OCI-LY1 (cell line): ENCODE measurements around the gene ALPK1.

Experiments used
- EZH2 ChIP-seq: fragments of 200-600 bp; sonication (generic), shearing (Covaris generic); IDR thresholded peaks from 2 replicates; pipeline ENCODE4 v1.8.0; 2017; ENCODE audit warnings: borderline replicate concordance, mixed run types, mild to moderate bottlenecking, antibody characterized with exemption, low read length, moderate library complexity, mixed read lengths
- TF ChIP-seq, protein P1 (sequence below): fragments of 200-600 bp; sonication (generic), shearing (Covaris generic); IDR thresholded peaks from 2 replicates; pipeline ENCODE4 v1.5.1; 2017; ENCODE audit warnings: mild to moderate bottlenecking, antibody characterized with exemption, low read length, moderate library complexity, mixed read lengths

DNA sequence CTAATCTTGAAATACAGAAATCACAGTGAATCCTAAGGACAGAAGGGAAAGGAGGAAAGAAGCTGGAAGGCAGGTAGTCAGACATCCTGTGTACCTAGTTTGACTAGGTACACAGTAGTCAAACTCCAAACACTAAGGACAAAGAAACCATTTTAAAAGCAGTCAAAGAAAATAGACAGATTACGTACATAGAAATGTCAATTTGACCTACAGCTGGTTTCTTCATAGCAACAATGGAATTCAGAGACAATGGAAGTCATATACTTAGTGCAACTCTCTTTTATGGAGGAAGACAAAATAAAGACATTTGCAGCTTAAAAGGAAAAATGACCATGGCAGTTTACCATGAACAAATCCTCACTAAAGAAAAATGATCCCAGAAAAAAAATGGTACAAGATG lies 139.8 kb downstream of the ALPK1 start:
- TF ChIP-seq, protein P1, sequence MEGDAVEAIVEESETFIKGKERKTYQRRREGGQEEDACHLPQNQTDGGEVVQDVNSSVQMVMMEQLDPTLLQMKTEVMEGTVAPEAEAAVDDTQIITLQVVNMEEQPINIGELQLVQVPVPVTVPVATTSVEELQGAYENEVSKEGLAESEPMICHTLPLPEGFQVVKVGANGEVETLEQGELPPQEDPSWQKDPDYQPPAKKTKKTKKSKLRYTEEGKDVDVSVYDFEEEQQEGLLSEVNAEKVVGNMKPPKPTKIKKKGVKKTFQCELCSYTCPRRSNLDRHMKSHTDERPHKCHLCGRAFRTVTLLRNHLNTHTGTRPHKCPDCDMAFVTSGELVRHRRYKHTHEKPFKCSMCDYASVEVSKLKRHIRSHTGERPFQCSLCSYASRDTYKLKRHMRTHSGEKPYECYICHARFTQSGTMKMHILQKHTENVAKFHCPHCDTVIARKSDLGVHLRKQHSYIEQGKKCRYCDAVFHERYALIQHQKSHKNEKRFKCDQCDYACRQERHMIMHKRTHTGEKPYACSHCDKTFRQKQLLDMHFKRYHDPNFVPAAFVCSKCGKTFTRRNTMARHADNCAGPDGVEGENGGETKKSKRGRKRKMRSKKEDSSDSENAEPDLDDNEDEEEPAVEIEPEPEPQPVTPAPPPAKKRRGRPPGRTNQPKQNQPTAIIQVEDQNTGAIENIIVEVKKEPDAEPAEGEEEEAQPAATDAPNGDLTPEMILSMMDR, result no peak
- no peak for TF ChIP-seq EZH2
